ENCODE data around the gene CMTM4. TPM values are rescaled to one million over a fixed set of nuclear protein-coding genes. Genes with fewer than 3 reads are reported as not detected.

CMTM4 gene
- total RNA-seq, 4 donors from 2014 or later: 12.7 to 21.2 (median 17.2) TPM

DNA sequence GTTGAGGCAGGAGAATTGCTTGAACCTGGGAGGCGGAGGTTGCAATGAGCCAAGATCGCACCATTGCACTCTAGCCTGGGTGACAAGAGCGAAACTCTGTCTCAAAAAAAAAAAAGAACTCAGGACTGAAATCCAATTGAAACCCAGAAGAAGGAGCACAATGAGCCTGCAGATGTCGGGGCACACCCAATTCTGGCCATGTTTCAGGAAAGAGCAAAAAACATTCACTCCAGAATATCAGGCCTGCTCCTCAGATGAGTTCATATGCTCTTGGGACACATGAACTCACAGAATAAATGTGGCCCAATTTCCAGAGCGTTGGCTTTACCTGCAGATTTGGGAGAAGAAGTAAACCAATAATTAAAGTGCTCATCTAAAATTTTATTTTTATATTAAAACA, 120.2 kb downstream of the CMTM4 start:
- Histone ChIP-seq H3K27ac (no peak overlapping the region), H3K36me3 (no peaks in the 10 kb centered on the region), H3K4me1 (peaks cover 0 to 15% (median 5%) of the 10 kb centered on the region in 3 donors), H3K4me3 (no peak overlapping the region), H3K27me3 (peaks cover 41% of the 10 kb centered on the region), H3K9me3 (no peaks in the 10 kb centered on the region)
- no peak for ATAC-seq
- WGBS, 2 donors (ENCODE audit: low coverage in 1 of 2): 73 to 90% methylated on average over 2 to 5 of the region's 5 CpGs
- TF ChIP-seq POLR2A (IDR thresholded peaks at IDR 0.05) (no peak), POLR2AphosphoS5 (IDR thresholded peaks at IDR 0.05) (no peak)
- TF ChIP-seq, protein P1, sequence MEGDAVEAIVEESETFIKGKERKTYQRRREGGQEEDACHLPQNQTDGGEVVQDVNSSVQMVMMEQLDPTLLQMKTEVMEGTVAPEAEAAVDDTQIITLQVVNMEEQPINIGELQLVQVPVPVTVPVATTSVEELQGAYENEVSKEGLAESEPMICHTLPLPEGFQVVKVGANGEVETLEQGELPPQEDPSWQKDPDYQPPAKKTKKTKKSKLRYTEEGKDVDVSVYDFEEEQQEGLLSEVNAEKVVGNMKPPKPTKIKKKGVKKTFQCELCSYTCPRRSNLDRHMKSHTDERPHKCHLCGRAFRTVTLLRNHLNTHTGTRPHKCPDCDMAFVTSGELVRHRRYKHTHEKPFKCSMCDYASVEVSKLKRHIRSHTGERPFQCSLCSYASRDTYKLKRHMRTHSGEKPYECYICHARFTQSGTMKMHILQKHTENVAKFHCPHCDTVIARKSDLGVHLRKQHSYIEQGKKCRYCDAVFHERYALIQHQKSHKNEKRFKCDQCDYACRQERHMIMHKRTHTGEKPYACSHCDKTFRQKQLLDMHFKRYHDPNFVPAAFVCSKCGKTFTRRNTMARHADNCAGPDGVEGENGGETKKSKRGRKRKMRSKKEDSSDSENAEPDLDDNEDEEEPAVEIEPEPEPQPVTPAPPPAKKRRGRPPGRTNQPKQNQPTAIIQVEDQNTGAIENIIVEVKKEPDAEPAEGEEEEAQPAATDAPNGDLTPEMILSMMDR (IDR thresholded peaks at IDR 0.05): no peak

DNA sequence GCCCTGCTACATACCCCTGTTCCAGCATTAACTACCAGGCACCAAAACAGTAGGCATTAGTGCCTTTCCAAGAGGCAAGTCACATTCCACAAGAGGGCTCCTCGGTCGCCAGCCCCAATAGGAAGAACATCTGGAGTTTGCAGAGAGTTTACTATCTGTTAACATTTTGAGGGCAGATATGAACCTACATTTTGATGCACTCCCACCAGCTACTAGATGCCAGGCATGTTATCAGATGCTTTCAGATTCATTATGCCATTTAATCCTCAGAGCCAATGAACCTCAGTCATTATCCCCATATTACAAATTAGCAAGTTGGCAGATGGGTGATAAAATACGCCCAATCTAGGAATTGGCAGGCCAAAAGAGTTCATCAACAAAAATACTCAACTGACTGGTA, 121.5 kb downstream of the CMTM4 start:
- WGBS, 2 donors (ENCODE audit: low coverage in 1 of 2): 100% methylated on average over 1 to 3 of the region's 3 CpGs
- no peaks in the 10 kb centered on the region for H3K36me3 ChIP-seq
- H3K4me1 ChIP-seq: peaks cover 0 to 15% (median 5%) of the 10 kb centered on the region in 3 donors
- H3K9me3 ChIP-seq: no peaks in the 10 kb centered on the region
- H3K27ac ChIP-seq: no peak overlapping the region
- TF ChIP-seq POLR2A (IDR thresholded peaks at IDR 0.05) (no peak), EP300 (IDR thresholded peaks at IDR 0.05) (no peak), POLR2AphosphoS5 (IDR thresholded peaks at IDR 0.05) (no peak)
- TF ChIP-seq, protein P1 (IDR thresholded peaks at IDR 0.05): no peak
- H3K27me3 ChIP-seq: peaks cover 41% of the 10 kb centered on the region
- ATAC-seq: no peak
- no peak overlapping the region for H3K4me3 ChIP-seq

DNA sequence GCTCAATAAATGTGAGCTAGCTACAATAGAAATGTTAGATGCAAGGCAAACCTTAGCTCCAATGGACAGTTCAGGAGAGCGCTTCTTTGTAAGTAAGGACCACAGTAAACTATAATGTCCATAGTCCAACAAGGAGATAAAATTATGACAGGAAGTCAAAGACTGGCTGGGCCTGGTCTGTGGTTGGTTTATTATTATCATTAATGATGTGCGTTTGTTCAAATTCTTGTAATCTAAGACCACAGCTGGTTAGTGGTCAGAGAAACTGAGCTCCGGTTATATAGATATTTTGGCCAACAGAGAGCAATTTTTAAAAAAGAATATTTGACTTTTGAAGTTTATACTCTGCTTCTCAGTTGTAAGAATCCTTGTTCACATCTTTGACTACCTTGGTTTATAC, 122.0 kb downstream of the CMTM4 start:
- 83 to 93% methylated on average over 3 of the region's 3 CpGs for WGBS, 2 donors (ENCODE audit: low coverage in 1 of 2)
- no peak for ATAC-seq

DNA sequence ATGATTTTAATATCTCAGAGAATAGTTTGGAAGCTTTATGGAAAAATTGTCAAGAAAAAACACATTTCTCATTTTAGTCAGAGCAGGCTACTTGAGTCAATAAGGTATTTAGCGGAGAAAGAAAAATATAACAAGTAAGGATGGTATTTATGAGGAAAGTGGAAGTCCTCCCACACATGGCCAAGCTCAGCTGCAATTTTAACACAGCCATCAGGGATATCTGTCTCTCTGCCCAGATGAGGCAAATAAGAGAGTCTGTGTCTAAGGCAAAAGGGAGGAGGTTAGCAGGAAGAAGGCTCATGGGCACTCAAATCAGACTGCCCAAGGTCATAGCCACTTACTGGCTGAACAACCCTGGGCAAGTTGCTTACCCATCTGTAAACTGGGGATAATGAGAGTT, 122.5 kb downstream of the CMTM4 start:
- Histone ChIP-seq H3K4me3 (no peak overlapping the region), H3K27me3 (peaks cover 33% of the 10 kb centered on the region), H3K9me3 (no peaks in the 10 kb centered on the region), H3K36me3 (no peaks in the 10 kb centered on the region), H3K27ac (no peak overlapping the region), H3K4me1 (peaks cover 0 to 11% (median 5%) of the 10 kb centered on the region in 3 donors)
- no peak for TF ChIP-seq POLR2AphosphoS5 (IDR thresholded peaks at IDR 0.05)
- no peak for ATAC-seq
- 78% methylated on average over 1 of the region's 1 CpG; no CpG with 5 or more reads in 1 of the 2 donors for WGBS, 2 donors (ENCODE audit: low coverage in 1 of 2)

More for the DNA sequence above, 122.0 kb downstream of the CMTM4 start:
- no peak overlapping the region for H3K4me3 ChIP-seq
- H3K36me3 ChIP-seq: no peaks in the 10 kb centered on the region
- peaks cover 0 to 15% (median 5%) of the 10 kb centered on the region in 3 donors for H3K4me1 ChIP-seq
- TF ChIP-seq POLR2AphosphoS5 (IDR thresholded peaks at IDR 0.05) (no peak), EP300 (IDR thresholded peaks at IDR 0.05) (no peak), POLR2A (IDR thresholded peaks at IDR 0.05) (no peak)
- TF ChIP-seq, protein P1 (IDR thresholded peaks at IDR 0.05): no peak
- no peaks in the 10 kb centered on the region for H3K9me3 ChIP-seq
- no peak overlapping the region for H3K27ac ChIP-seq
- peaks cover 37% of the 10 kb centered on the region for H3K27me3 ChIP-seq

DNA sequence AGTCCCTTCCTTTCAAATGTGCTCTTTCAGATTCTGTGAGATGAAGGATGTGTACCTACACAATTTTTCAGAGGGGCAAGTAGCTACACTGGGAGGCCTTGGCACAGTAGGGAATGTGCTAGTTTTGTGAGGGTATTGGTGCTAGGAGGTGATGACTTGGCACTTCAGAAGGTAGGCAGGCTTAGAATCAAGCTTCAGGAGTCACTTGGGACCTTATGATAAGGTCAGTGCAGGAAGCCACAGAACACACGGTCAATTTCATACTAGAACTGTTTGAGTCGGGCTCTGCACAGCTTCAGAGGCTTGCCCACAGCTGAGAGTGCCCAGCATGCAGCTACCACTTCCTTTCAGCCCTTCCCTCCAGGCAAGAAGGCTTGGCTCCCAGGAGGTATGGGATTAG, 124.2 kb downstream of the CMTM4 start:
- Histone ChIP-seq H3K9me3 (no peaks in the 10 kb centered on the region), H3K27ac (no peak overlapping the region), H3K4me3 (no peak overlapping the region), H3K27me3 (peaks cover 15% of the 10 kb centered on the region), H3K36me3 (peaks cover 0 to under 1% of the 10 kb centered on the region in 2 donors), H3K4me1 (no peaks in the 10 kb centered on the region)
- WGBS, 2 donors (ENCODE audit: low coverage in 1 of 2): 69 to 79% methylated on average over 2 of the region's 2 CpGs
- ATAC-seq: no peak
- TF ChIP-seq POLR2AphosphoS5 (IDR thresholded peaks at IDR 0.05) (no peak), POLR2A (IDR thresholded peaks at IDR 0.05) (no peak), EP300 (IDR thresholded peaks at IDR 0.05) (no peak)
- TF ChIP-seq, protein P1 (IDR thresholded peaks at IDR 0.05): no peak

All from gastroesophageal sphincter (tissue), 4 donors.